RWPE1 (cell line): ENCODE measurements around the gene KLHL35.
A peak's percentile ranks its signal among the peaks of the same experiment; 100 is the strongest.

ENCODE experiments used
- CTCF ChIA-PET: fragments of 350-600 bp; sonication (Branson Sonifier 250); formaldehyde crosslinking; extraction: SDS; loops from one replicate; lab custom pipeline; 2021; lab: Yijun Ruan, JAX
- POLR2A ChIA-PET: fragments of 400-600 bp; formaldehyde crosslinking; extraction: SDS; loops from one replicate; lab custom pipeline; 2020; ENCODE audit warnings: antibody characterized with exemption; ENCODE audit not compliant: low non-redundant PET; lab: Yijun Ruan, JAX
- DNase-seq: peaks from one replicate; pipeline ENCODE4 v3.0.0; 2012; ENCODE audit warnings: low spot score
- H3K27ac ChIP-seq: fragments of 450-650 bp; 2 replicates; pipeline ENCODE4 v1.5.1; 2017
- TF ChIP-seq, protein P1 (sequence below): fragments of 450-650 bp; conservative IDR thresholded peaks from 2 replicates; pipeline ENCODE4 v1.5.1; 2017; ENCODE audit warnings: low read depth, mild to moderate bottlenecking

Gene KLHL35

DNA sequence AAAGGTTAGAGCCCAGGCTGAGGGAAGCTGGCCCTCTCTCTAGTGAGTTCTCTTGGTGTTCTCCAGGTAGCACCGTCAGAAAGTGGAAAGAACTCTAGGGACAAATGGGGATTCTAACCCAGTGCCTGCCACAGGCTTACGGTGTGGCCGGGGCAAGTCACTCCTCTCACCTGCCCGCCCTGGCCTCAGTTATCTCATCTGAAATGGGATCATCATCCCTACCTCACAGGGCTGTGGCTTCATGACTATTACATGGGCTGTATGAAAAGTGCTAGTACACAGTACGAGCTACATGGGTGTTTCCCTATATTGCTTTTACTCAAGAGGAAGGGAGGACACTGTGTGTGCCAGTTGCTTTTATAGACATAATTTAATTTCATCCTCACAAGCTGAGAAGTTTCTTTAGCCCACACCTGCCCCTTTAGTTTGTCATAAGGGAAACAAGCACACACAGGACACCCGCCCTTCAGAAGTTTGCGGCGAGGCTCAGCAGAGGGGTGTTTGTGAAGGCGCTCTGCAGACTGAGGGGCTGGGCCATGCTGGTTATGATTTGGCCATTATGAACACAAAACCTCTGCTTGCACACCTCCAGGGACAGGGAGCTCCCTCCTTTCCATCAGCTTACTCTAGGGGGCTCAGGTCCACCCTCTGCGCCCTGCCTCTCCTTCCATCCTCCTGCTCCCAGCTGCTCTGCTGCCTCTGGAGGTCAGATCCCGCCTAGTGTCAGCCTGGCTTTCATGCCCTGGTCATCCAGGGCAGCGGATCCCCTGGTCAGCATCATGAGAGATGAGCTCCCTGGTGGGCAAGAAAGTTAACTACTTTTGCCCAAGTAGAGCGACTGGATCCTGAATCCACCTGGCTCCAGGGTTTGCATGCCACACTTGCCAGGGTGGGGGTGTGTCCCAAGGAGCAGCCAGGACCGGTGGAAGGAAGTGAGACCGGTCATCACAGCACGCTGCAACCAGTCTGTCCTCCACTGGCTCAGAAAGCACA, 1.2 kb downstream of the KLHL35 start:
- no peak for DNase-seq
- ChIA-PET POLR2A (no interaction called here), CTCF (interaction anchor here (0.5 to 1.4 kb wide), 5 partner anchors 11 to 148 kb away, joined by 3 to 4 read pairs (median 3); no protein-coding TSS in a partner anchor)
- no peak overlapping the region for H3K27ac ChIP-seq
- TF ChIP-seq, protein P1, sequence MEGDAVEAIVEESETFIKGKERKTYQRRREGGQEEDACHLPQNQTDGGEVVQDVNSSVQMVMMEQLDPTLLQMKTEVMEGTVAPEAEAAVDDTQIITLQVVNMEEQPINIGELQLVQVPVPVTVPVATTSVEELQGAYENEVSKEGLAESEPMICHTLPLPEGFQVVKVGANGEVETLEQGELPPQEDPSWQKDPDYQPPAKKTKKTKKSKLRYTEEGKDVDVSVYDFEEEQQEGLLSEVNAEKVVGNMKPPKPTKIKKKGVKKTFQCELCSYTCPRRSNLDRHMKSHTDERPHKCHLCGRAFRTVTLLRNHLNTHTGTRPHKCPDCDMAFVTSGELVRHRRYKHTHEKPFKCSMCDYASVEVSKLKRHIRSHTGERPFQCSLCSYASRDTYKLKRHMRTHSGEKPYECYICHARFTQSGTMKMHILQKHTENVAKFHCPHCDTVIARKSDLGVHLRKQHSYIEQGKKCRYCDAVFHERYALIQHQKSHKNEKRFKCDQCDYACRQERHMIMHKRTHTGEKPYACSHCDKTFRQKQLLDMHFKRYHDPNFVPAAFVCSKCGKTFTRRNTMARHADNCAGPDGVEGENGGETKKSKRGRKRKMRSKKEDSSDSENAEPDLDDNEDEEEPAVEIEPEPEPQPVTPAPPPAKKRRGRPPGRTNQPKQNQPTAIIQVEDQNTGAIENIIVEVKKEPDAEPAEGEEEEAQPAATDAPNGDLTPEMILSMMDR = no peak

DNA sequence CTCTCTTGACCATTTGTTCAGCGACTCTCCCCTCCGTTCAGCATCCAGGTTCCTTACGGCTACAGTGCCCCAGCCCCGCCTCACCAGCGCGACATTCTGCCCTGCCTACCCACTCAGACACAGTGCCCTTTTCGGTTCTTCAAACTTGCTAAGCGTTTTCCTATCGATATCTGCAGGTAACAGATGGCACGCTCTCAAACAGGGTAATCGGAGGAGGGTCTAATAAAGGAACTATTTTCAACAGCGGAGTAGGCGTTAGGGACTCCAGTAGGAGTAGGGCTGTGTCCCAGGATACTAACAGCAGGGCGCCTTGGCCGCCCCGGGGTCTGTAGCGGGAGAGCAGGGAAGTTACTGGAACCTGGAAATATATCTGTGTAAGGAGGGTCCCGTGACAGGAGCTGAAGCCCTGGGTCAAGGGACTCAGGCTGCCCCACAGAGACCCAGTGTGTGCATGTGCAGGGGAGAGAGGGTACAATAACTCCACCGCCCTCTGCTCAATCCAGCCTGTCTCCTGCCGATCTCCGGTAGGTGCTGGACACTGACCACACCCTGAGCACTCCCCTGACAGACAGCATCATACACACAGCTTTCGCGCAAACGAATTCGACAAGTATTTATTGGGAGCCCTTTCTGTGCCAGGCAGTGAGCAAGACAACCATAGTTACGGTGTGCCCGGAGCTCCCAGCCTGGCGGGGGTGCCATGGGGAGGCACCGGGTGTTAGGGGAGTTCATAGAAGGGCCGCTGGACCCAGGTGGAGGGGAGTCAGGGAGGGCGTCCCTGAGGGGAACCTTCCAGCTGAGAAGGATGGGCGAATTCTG, 2.1 kb downstream of the KLHL35 start:
- TF ChIP-seq, protein P1 = no peak
- ChIA-PET POLR2A (no interaction called here), CTCF (interaction anchor here (1.4 kb wide), 1 partner anchor 11 kb away, joined by 3 read pairs; no protein-coding TSS in a partner anchor)
- DNase-seq = no peak
- no peak overlapping the region for H3K27ac ChIP-seq

DNA sequence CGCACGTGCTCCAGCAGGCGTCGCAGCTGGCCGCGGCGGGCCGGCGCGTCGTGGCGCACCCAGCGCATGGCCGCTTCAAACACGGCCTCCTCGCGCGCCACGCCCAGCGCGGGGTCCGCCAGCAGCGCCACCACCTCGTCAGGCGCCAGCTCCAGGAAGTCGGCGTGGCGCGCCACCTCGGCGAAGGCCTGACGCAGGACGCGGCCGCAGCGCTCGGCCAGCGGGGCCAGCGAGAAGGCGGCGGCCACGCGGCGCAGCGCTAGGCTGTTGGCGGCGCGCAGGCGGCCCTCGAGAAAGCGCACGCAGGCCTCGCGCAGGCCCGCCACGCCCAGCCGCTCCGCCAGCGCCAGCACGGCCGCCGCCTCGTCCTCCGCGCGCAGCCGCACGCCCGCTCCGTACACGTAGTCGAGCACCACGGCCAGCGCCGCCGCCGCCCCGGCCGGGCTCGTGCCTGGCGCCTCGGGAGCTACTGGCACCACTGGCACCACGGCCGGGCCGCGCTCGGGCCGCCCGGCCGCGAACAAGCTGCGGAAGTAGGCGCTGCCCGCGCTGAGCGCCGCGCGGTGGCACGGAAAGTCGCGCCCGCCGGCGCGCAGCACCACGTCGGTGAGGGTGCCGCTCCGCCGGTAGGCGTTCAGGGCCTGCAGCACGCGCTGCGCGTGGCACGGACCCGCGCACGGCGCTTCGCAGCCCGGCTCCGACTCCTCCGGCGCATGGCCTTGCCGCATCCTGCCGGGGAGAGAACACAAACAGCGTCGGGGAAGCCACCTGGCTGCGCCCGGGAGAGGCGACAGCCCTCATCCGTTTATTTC, 2.9 kb downstream of the KLHL35 start:
- no peak overlapping the region for H3K27ac ChIP-seq
- peak; percentile 49 for DNase-seq
- TF ChIP-seq, protein P1 = no peak
- CTCF ChIA-PET = no interaction called here
- POLR2A ChIA-PET = no interaction called here

DNA sequence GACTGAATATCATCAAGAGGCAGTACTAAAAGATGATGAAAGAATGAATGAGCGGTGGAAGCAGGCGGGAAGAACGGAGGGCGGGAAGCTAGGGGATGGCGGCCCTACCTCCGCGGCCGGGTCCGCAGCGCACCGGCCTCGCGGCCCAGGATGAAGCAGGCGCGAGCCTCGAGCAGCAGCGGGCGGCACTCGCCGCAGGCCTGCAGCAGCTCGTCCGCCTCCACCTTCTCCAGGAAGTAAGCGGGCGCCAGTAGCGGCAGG, 3.4 kb downstream of the KLHL35 start:
- ChIA-PET CTCF (no interaction called here), POLR2A (no interaction called here)
- no peak overlapping the region for H3K27ac ChIP-seq
- no peak for DNase-seq
- TF ChIP-seq, protein P1 = no peak

DNA sequence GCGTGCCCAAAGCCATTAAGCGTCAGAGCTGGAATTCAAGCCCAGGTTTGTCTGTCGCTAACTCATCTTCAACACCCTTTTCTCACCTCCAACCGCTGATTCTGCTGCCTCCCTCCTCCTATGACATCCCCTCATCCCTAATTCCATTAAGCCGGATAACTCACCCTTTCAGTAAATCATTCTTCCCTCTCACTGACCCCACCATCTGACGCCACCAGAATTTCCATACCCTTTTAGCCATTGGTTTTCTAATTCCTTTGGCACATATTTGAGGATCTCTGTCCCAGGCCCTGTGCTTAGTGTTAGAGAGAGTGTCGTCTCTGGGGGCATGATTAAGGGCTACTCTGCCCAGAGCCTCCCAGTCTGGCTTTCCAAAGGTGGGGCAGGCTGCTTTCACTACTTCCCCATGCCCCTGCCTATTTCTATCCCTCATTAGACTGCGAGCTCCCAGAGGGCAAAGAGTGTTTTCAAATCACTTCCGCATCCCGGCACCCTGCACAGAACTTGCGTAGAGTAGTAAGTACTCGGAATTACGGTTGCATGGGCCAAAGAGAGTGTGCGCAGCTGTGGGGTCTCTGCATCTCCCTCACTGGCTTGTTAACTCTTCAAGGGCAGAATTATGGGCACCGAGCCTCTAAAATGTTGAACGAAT, 3.9 kb downstream of the KLHL35 start:
- no peak overlapping the region for H3K27ac ChIP-seq
- TF ChIP-seq, protein P1 = no peak
- ChIA-PET CTCF (no interaction called here), POLR2A (no interaction called here)
- no peak for DNase-seq
